Mammary epithelial cell (primary cell): ENCODE data around the gene IGFBP5.

Experiments
- EZH2 ChIP-seq: IDR thresholded peaks from 2 replicates; pipeline ENCODE4 v1.6.1; 2012; ENCODE audit warnings: low read length, inconsistent platforms, borderline replicate concordance
- TF ChIP-seq, protein P1 (sequence below), 2 donors: IDR thresholded peaks in 1 of 2; conservative IDR thresholded peaks in 1 of 2; 2 replicates each; pipeline ENCODE4 v1.5.1; 2011 to 2012; ENCODE audit warnings: inconsistent platforms in 2 of 2, low read length in 2 of 2, mild to moderate bottlenecking in 2 of 2, control low read depth in 1 of 2, low read depth in 1 of 2; ENCODE audit not compliant: insufficient read depth in 1 of 2; ENCODE audit errors: extremely low read depth in 1 of 2

DNA sequence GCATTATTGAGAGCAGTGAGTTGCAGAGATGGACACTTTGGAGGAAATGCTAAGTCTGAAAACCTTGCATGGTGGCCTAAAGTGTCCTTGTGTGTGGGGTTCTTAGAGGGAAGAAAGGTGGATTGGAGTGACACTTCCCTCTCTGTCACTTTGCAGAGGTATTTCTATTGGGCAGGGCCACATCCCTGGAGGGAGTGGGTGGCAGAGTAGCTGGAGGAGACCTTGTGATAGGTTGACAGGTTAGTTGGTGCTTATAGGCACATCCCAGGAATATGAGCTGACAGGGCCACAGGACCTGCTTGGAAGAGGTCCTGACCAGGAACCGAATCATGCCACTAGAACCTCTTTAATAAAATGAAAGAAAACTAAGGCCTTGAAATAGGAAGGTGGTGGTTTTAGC lies 972 bp upstream of the IGFBP5 start:
- TF ChIP-seq EZH2, result no peak
- TF ChIP-seq, protein P1, sequence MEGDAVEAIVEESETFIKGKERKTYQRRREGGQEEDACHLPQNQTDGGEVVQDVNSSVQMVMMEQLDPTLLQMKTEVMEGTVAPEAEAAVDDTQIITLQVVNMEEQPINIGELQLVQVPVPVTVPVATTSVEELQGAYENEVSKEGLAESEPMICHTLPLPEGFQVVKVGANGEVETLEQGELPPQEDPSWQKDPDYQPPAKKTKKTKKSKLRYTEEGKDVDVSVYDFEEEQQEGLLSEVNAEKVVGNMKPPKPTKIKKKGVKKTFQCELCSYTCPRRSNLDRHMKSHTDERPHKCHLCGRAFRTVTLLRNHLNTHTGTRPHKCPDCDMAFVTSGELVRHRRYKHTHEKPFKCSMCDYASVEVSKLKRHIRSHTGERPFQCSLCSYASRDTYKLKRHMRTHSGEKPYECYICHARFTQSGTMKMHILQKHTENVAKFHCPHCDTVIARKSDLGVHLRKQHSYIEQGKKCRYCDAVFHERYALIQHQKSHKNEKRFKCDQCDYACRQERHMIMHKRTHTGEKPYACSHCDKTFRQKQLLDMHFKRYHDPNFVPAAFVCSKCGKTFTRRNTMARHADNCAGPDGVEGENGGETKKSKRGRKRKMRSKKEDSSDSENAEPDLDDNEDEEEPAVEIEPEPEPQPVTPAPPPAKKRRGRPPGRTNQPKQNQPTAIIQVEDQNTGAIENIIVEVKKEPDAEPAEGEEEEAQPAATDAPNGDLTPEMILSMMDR (conservative IDR thresholded peaks at IDR 0.05 in 1 of 2, IDR thresholded peaks at IDR 0.05 in 1 of 2; ENCODE audit: extremely low read depth in 1 of 2, insufficient read depth in 1 of 2, low read depth in 1 of 2, low read length in 2 of 2), result no peak
